ENCODE measurements around the gene RGL3.
A peak's percentile ranks its signal among the peaks of the same experiment; 100 is the strongest.

The RGL3 gene

GRCh38 chr19:11390359-11390758, 28.8 kb downstream of the RGL3 start:
- no peaks in the 10 kb centered on the region for H3K27me3 ChIP-seq (ENCODE audit: insufficient read depth, poor library complexity, severe bottlenecking)
- H3K4me3 ChIP-seq (replicated peaks; ENCODE audit: insufficient read depth, low read length): no peak overlapping the region
- DNase-seq (ENCODE audit: low read depth in 1 of 2, low spot score in 1 of 2): no peak
- TF ChIP-seq REST (IDR thresholded peaks at IDR 0.05; ENCODE audit: insufficient replicate concordance, low read depth) (no peak), CTCF (IDR thresholded peaks at IDR 0.05; ENCODE audit: insufficient read depth, low read length) (no peak), SPI1 (IDR thresholded peaks at IDR 0.05; ENCODE audit: borderline replicate concordance, low read depth) (no peak), POLR2AphosphoS5 (IDR thresholded peaks at IDR 0.05; ENCODE audit: low read depth) (no peak), GABPA (IDR thresholded peaks at IDR 0.05; ENCODE audit: low read depth) (no peak)
- no peak overlapping the region for H3K27ac ChIP-seq (replicated peaks)

- Histone ChIP-seq H3K27ac (replicated peaks) (no peak overlapping the region), H3K4me3 (replicated peaks; ENCODE audit: insufficient read depth, low read length) (no peak overlapping the region), H3K27me3 (ENCODE audit: insufficient read depth, poor library complexity, severe bottlenecking) (peaks cover 8% of the 10 kb centered on the region)
- peak in 1 of 2 experiments; percentile 69 for DNase-seq (ENCODE audit: low read depth in 1 of 2, low spot score in 1 of 2)
- no peak for TF ChIP-seq REST (IDR thresholded peaks at IDR 0.05; ENCODE audit: insufficient replicate concordance, low read depth)
- TF ChIP-seq CTCF (IDR thresholded peaks at IDR 0.05; ENCODE audit: insufficient read depth, low read length): no peak
- no peak for TF ChIP-seq GABPA (IDR thresholded peaks at IDR 0.05; ENCODE audit: low read depth)
- TF ChIP-seq POLR2AphosphoS5 (IDR thresholded peaks at IDR 0.05; ENCODE audit: low read depth): no peak
- peak; percentile 97 for TF ChIP-seq SPI1 (IDR thresholded peaks at IDR 0.05; ENCODE audit: borderline replicate concordance, low read depth)
These were observed 31.7 kb downstream of the RGL3 start for GRCh38 chr19:11387162-11388034.

DNA sequence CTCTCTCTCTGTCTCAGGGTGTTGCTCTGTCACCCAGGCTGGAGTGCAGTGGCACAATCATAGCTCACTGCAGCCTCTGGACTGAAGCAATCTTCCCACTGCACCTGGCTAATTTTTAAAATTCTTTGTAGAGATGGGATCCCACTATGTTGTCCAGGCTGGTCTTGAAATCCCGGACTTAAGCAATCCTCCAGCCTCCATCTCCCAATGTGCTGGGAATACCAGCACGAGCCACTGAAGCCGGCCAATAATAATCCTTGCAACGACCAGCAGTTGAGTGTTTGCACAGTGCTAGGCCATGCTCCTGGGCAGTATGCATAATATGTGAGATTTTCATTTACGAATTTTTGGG, 34.4 kb downstream of the RGL3 start:
- no peak overlapping the region for H3K4me3 ChIP-seq (replicated peaks; ENCODE audit: insufficient read depth, low read length)
- no peak overlapping the region for H3K27ac ChIP-seq (replicated peaks)
- DNase-seq (ENCODE audit: low read depth in 1 of 2, low spot score in 1 of 2): no peak
- TF ChIP-seq REST (IDR thresholded peaks at IDR 0.05; ENCODE audit: insufficient replicate concordance, low read depth): no peak
- no peak for TF ChIP-seq SPI1 (IDR thresholded peaks at IDR 0.05; ENCODE audit: borderline replicate concordance, low read depth)
- TF ChIP-seq CTCF (IDR thresholded peaks at IDR 0.05; ENCODE audit: insufficient read depth, low read length): no peak
- TF ChIP-seq POLR2AphosphoS5 (IDR thresholded peaks at IDR 0.05; ENCODE audit: low read depth): no peak
- no peak for TF ChIP-seq GABPA (IDR thresholded peaks at IDR 0.05; ENCODE audit: low read depth)
- H3K27me3 ChIP-seq (ENCODE audit: insufficient read depth, poor library complexity, severe bottlenecking): peaks cover 8% of the 10 kb centered on the region
